ENCODE results near the gene PRKAG3. TPM values are rescaled to one million over a fixed set of nuclear protein-coding genes. Genes with fewer than 3 reads are reported as not detected.

The PRKAG3 gene
- total and polyA plus RNA-seq, 2 experiments from 2014 or later, result 0.23 TPM; not detected in 1

GRCh38 chr2:218855305-218856166 lies 23.9 kb upstream of the PRKAG3 start:
- Histone ChIP-seq H3K27me3 (peaks cover 64% of the 10 kb centered on the region), H3K9me3 (ENCODE audit: low read depth) (no peaks in the 10 kb centered on the region), H3K79me2 (no peaks in the 10 kb centered on the region), H3K4me1 (ENCODE audit: insufficient read depth) (peaks cover 16% of the 10 kb centered on the region), H3K36me3 (replicated peaks; ENCODE audit: insufficient read depth, low read depth) (no peaks in the 10 kb centered on the region), H3K4me3 (no peak overlapping the region), H3K9me2 (replicated peaks; ENCODE audit: insufficient read depth) (no peaks in the 10 kb centered on the region), H3K27ac (no peak overlapping the region), H4K20me1 (ENCODE audit: insufficient read depth, poor library complexity, severe bottlenecking) (no peaks in the 10 kb centered on the region), H2AFZ (no peak overlapping the region), H3K4me2 (no peak overlapping the region)
- 55% methylated on average over 14 of the region's 14 CpGs for WGBS (ENCODE audit: low lambda C conversion rate, missing lambda C conversion rate)
- no peak for TF ChIP-seq EZH2phosphoT487 (IDR thresholded peaks at IDR 0.05; ENCODE audit: low read depth, severe bottlenecking, unreplicated experiment)
- TF ChIP-seq CTCF (IDR thresholded peaks at IDR 0.05; ENCODE audit: poor library complexity), result no peak
- no peak for TF ChIP-seq EZH2 (IDR thresholded peaks at IDR 0.05; ENCODE audit: borderline replicate concordance)
- DNase-seq (ENCODE audit: low spot score), result no peak

- DNase-seq (ENCODE audit: low spot score), result no peak
- no peak overlapping the region for H3K27ac ChIP-seq
- no peaks in the 10 kb centered on the region for H3K36me3 ChIP-seq (replicated peaks; ENCODE audit: insufficient read depth, low read depth)
- H3K4me3 ChIP-seq, result no peak overlapping the region
- H3K79me2 ChIP-seq, result no peaks in the 10 kb centered on the region
- no peaks in the 10 kb centered on the region for H3K9me2 ChIP-seq (replicated peaks; ENCODE audit: insufficient read depth)
- H3K4me2 ChIP-seq, result no peak overlapping the region
- no peak overlapping the region for H2AFZ ChIP-seq
- peaks cover 9% of the 10 kb centered on the region for H3K4me1 ChIP-seq (ENCODE audit: insufficient read depth)
- 54% methylated on average over 5 of the region's 5 CpGs for WGBS (ENCODE audit: low lambda C conversion rate, missing lambda C conversion rate)
- no peaks in the 10 kb centered on the region for H3K9me3 ChIP-seq (ENCODE audit: low read depth)
- no peak for TF ChIP-seq EZH2phosphoT487 (IDR thresholded peaks at IDR 0.05; ENCODE audit: low read depth, severe bottlenecking, unreplicated experiment)
- TF ChIP-seq EZH2 (IDR thresholded peaks at IDR 0.05; ENCODE audit: borderline replicate concordance), result no peak
- no peak for TF ChIP-seq CTCF (IDR thresholded peaks at IDR 0.05; ENCODE audit: poor library complexity)
- H4K20me1 ChIP-seq (ENCODE audit: insufficient read depth, poor library complexity, severe bottlenecking), result no peaks in the 10 kb centered on the region
- H3K27me3 ChIP-seq, result peaks cover 58% of the 10 kb centered on the region
Observed at GRCh38 chr2:218854860-218855259, 23.3 kb upstream of the PRKAG3 start.

GRCh38 chr2:218853766-218854165 lies 22.2 kb upstream of the PRKAG3 start:
- peaks cover 51% of the 10 kb centered on the region for H3K27me3 ChIP-seq
- no peaks in the 10 kb centered on the region for H4K20me1 ChIP-seq (ENCODE audit: insufficient read depth, poor library complexity, severe bottlenecking)
- no peaks in the 10 kb centered on the region for H3K9me2 ChIP-seq (replicated peaks; ENCODE audit: insufficient read depth)
- WGBS (ENCODE audit: low lambda C conversion rate, missing lambda C conversion rate), result 46% methylated on average over 5 of the region's 5 CpGs
- no peak overlapping the region for H2AFZ ChIP-seq
- H3K4me1 ChIP-seq (ENCODE audit: insufficient read depth), result peaks cover 3% of the 10 kb centered on the region
- no peak overlapping the region for H3K4me2 ChIP-seq
- no peaks in the 10 kb centered on the region for H3K36me3 ChIP-seq (replicated peaks; ENCODE audit: insufficient read depth, low read depth)
- no peaks in the 10 kb centered on the region for H3K9me3 ChIP-seq (ENCODE audit: low read depth)
- H3K79me2 ChIP-seq, result no peaks in the 10 kb centered on the region
- no peak overlapping the region for H3K4me3 ChIP-seq
- DNase-seq (ENCODE audit: low spot score), result peak; percentile 60
- TF ChIP-seq EZH2phosphoT487 (IDR thresholded peaks at IDR 0.05; ENCODE audit: low read depth, severe bottlenecking, unreplicated experiment) (no peak), CTCF (IDR thresholded peaks at IDR 0.05; ENCODE audit: poor library complexity) (no peak), EZH2 (IDR thresholded peaks at IDR 0.05; ENCODE audit: borderline replicate concordance) (no peak)
- H3K27ac ChIP-seq, result no peak overlapping the region
